SK-N-SH (cell line): ENCODE data around the gene ECEL1. TPM values are rescaled to one million over a fixed set of nuclear protein-coding genes. Genes with fewer than 3 reads are reported as not detected.

ENCODE experiments used
- CTCF ChIA-PET: fragments of 300-600, 350-600 bp; formaldehyde crosslinking; extraction: SDS; loops from one replicate; lab custom pipeline; 2021; lab: Yijun Ruan, JAX
- POLR2A ChIA-PET: fragments of 350-600 bp; sonication (Branson Sonifier 250); formaldehyde crosslinking; extraction: SDS; loops from one replicate; lab custom pipeline; 2020; ENCODE audit warnings: antibody characterized with exemption, inconsistent platforms; lab: Yijun Ruan, JAX
- DNase-seq: peaks from one replicate; pipeline ENCODE4 v3.0.0; 2012
- H2AFZ ChIP-seq: fragments of 200-600 bp; sonication (generic); 2 replicates; pipeline ENCODE4 v1.8.1; 2016; ENCODE audit warnings: antibody characterized with exemption, mild to moderate bottlenecking, low read depth
- H3F3A ChIP-seq: fragments of 200-600 bp; sonication (generic); replicated peaks from 2 replicates; pipeline ENCODE3; 2016; ENCODE audit warnings: antibody characterized with exemption, mild to moderate bottlenecking; ENCODE audit not compliant: insufficient read depth
- H3K27ac ChIP-seq, 2 experiments: fragments of 200-500 bp in 1 of 2; fragments of 200-600 bp in 1 of 2; sonication (Bioruptor generic) in 1 of 2; sonication (generic), shearing (Covaris generic) in 1 of 2; 2 replicates each; pipeline versions ENCODE4 v1.5.1 to v1.6.1; 2014 to 2016; ENCODE audit warnings: low read depth in 2 of 2, inconsistent platforms in 1 of 2, low read length in 1 of 2, mild to moderate bottlenecking in 1 of 2, mixed read lengths in 1 of 2
- H3K27me3 ChIP-seq: fragments of 200-600 bp; sonication (generic), shearing (Covaris generic); 2 replicates; pipeline ENCODE4 v1.6.1; 2016; ENCODE audit warnings: mixed run types; ENCODE audit not compliant: insufficient read depth
- H3K36me3 ChIP-seq, 2 experiments: fragments of 200-500 bp in 1 of 2; fragments of 200-600 bp in 1 of 2; sonication (Bioruptor generic) in 1 of 2; sonication (generic) in 1 of 2; replicated peaks in 1 of 2; 2 replicates each; pipeline versions ENCODE3 to v1.5.1; 2014 to 2016; ENCODE audit warnings: low read length in 1 of 2, mild to moderate bottlenecking in 1 of 2; ENCODE audit not compliant: insufficient read depth in 2 of 2, control insufficient read depth in 1 of 2
- H3K4me1 ChIP-seq, 2 experiments: fragments of 200-500 bp in 1 of 2; fragments of 200-600 bp in 1 of 2; sonication (Bioruptor generic) in 1 of 2; sonication (generic), shearing (Covaris generic) in 1 of 2; 2 replicates each; pipeline versions ENCODE4 v1.5.1 to v1.6.1; 2014 to 2016; ENCODE audit warnings: low read depth in 1 of 2, low read length in 1 of 2, mixed run types in 1 of 2; ENCODE audit not compliant: insufficient read depth in 2 of 2, control insufficient read depth in 1 of 2
- H3K4me2 ChIP-seq: fragments of 200-600 bp; sonication (generic), shearing (Covaris generic); 2 replicates; pipeline ENCODE4 v1.6.1; 2017; ENCODE audit warnings: mixed run types
- H3K4me3 ChIP-seq, 2 experiments: fragments of 200-500 bp in 1 of 2; fragments of 200-600 bp in 1 of 2; sonication (Bioruptor generic) in 1 of 2; sonication (generic), shearing (Covaris generic) in 1 of 2; 2 replicates each; pipeline versions ENCODE4 v1.5.1 to v1.8.1; 2014 to 2016; ENCODE audit warnings: low read depth in 2 of 2, inconsistent platforms in 1 of 2, low read length in 1 of 2, mild to moderate bottlenecking in 1 of 2, mixed read lengths in 1 of 2, moderate library complexity in 1 of 2
- H3K79me2 ChIP-seq: fragments of 200-600 bp; sonication (generic); 2 replicates; pipeline ENCODE4 v1.8.1; 2017; ENCODE audit warnings: mild to moderate bottlenecking; ENCODE audit not compliant: insufficient read depth
- H3K9ac ChIP-seq: fragments of 200-600 bp; sonication (generic); 2 replicates; pipeline ENCODE4 v1.6.1; 2017; ENCODE audit warnings: mixed run types
- H3K9me2 ChIP-seq: fragments of 200-600 bp; sonication (generic); 2 replicates; pipeline ENCODE4 v1.6.1; 2017; ENCODE audit warnings: mixed run types
- H3K9me3 ChIP-seq: fragments of 200-600 bp; sonication (generic); 2 replicates; pipeline ENCODE4 v1.6.1; 2017; ENCODE audit warnings: mixed run types, mild to moderate bottlenecking, moderate library complexity
- H4K20me1 ChIP-seq: fragments of 200-600 bp; sonication (generic); 2 replicates; pipeline ENCODE4 v1.6.1; 2017; ENCODE audit warnings: mild to moderate bottlenecking, mixed run types; ENCODE audit not compliant: insufficient read depth
- CHD2 ChIP-seq: fragments of 150-350 bp; IDR thresholded peaks from 2 replicates; pipeline ENCODE4 v1.6.1; 2018; ENCODE audit warnings: low read length; ENCODE audit not compliant: partially characterized antibody
- EP300 ChIP-seq, 2 experiments: IDR thresholded peaks; 2 replicates each; pipeline versions ENCODE4 v1.4.0 to v1.6.1; 2012; ENCODE audit warnings: borderline replicate concordance in 1 of 2, low read depth in 1 of 2, low read length in 1 of 2
- EZH2phosphoT487 ChIP-seq: fragments of 200-600 bp; sonication (generic); IDR thresholded peaks from 2 replicates; pipeline ENCODE4 v1.6.1; 2017; ENCODE audit warnings: low read depth, mixed run types, mild to moderate bottlenecking, antibody characterized with exemption, moderate library complexity, borderline replicate concordance
- FOSL2 ChIP-seq: IDR thresholded peaks from 2 replicates; pipeline ENCODE4 v1.4.0; 2012; ENCODE audit warnings: low read depth, mild to moderate bottlenecking, moderate library complexity, borderline replicate concordance
- FOXJ3 ChIP-seq: sonication (generic); formaldehyde crosslinking; IDR thresholded peaks from 2 replicates; pipeline ENCODE4 v1.5.1; 2020; ENCODE audit warnings: mild to moderate bottlenecking, missing genetic modification reagents
- MXI1 ChIP-seq: IDR thresholded peaks from 2 replicates; pipeline ENCODE4 v1.6.1; 2012; ENCODE audit warnings: mild to moderate bottlenecking, low read depth, low read length, improper control_type of control experiment
- NFIC ChIP-seq: IDR thresholded peaks from 2 replicates; pipeline ENCODE4 v1.4.0; 2012; ENCODE audit warnings: borderline replicate concordance
- NRF1 ChIP-seq: IDR thresholded peaks from 2 replicates; pipeline ENCODE4 v1.6.1; 2012; ENCODE audit warnings: low read depth, mild to moderate bottlenecking, low read length
- RCOR1 ChIP-seq: fragments of 150-350 bp; IDR thresholded peaks from 2 replicates; pipeline ENCODE4 v1.6.1; 2017; ENCODE audit warnings: antibody characterized with exemption, low read length
- RXRA ChIP-seq: IDR thresholded peaks from 2 replicates; pipeline ENCODE4 v1.4.0; 2012; ENCODE audit warnings: low read depth, mild to moderate bottlenecking, borderline replicate concordance
- SMC3 ChIP-seq: IDR thresholded peaks from 2 replicates; pipeline ENCODE4 v1.6.1; 2012; ENCODE audit warnings: low read depth, low read length, improper control_type of control experiment
- TAF1 ChIP-seq: IDR thresholded peaks from 2 replicates; pipeline ENCODE4 v1.6.1; 2012; ENCODE audit warnings: low read depth, mild to moderate bottlenecking, low read length, moderate library complexity, borderline replicate concordance
- TCF12 ChIP-seq: IDR thresholded peaks from 2 replicates; pipeline ENCODE4 v1.4.0; 2012
- USF1 ChIP-seq: IDR thresholded peaks from 2 replicates; pipeline ENCODE4 v1.4.0; 2012; ENCODE audit warnings: low read depth, borderline replicate concordance
- USF2 ChIP-seq: fragments of 150-350 bp; IDR thresholded peaks from 2 replicates; pipeline ENCODE4 v1.6.1; 2017; ENCODE audit warnings: antibody characterized with exemption, low read length, low read depth, borderline replicate concordance
- WGBS: methylation state at CpG from one replicate; pipeline ENCODE4 v1.1.6; 2017; ENCODE audit warnings: low lambda C conversion rate; 5-methylcytosine and 5-hydroxymethylcytosine counted together
- polyA plus RNA-seq, 3 experiments: library from polyadenylated mRNA; depleted of rRNA; stranded (reverse); fragments of >200 nt; gene quantifications; 2 replicates each; pipeline ENCODE4 v1.2.3, GENCODE V29; 2012
- TF ChIP-seq, protein P1 (sequence below): IDR thresholded peaks from 2 replicates; pipeline ENCODE4 v1.4.0; 2012; ENCODE audit warnings: low read depth, borderline replicate concordance
- TF ChIP-seq, protein P2 (sequence below): fragments of 200-600 bp; sonication (generic); IDR thresholded peaks from 2 replicates; pipeline ENCODE4 v1.6.1; 2017; ENCODE audit warnings: antibody characterized with exemption, mild to moderate bottlenecking, moderate library complexity
- TF ChIP-seq, protein P3 (sequence below): fragments of 150-350 bp; IDR thresholded peaks from 2 replicates; pipeline ENCODE4 v1.6.1; 2016; ENCODE audit warnings: mild to moderate bottlenecking, low read depth, low read length

The ECEL1 gene
- polyA plus RNA-seq, 1 of the 3 experiments (the other 2 are of a cell fraction): not detected

DNA sequence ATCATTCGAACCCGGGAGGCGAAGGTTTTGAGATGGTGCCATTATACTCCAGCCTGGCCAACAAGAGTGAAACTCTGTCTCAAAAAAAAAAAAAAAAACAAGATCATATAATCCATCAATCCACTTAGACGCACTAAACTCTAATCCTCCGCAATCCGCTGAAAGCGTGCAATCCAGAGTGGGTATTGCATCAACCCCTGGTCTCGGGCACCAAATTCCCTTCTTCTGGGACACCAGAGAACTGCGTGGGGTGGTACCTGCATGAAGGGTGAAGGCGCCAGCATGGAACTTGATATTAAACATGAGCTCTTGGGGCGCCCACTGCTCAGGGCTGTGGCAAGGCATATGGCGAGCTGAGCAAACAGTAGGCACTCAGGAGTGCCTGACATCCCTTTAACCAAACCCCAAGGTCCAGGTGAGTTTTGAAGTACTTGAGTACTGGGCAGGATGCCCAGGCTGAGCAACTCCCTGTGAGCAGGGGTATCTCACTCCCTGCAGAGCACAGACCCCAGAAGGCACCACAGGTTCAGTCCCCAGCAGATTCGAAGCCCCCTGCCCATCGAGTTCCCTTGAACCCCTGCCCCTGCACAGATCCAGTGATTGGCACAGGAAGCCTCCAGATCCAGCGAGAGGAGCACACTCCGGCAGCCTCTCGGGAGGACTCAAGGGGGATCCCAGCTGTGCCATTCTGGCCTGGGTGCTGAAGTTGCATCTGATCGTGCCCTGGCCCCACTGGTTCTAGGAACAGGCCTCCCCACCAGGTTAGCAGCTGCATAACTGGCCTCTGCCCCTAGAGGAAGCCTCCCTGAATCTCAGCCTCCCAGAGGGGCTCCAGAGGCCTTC lies 23.7 kb downstream of the ECEL1 start:
- Histone ChIP-seq H3K36me3 (no peaks in the 10 kb centered on the region), H4K20me1 (no peaks in the 10 kb centered on the region), H3K9me2 (no peaks in the 10 kb centered on the region), H3K27ac (no peak overlapping the region), H3K4me3 (no peak overlapping the region), H3K79me2 (no peaks in the 10 kb centered on the region), H2AFZ (no peak overlapping the region), H3K4me2 (no peak overlapping the region), H3K9ac (no peak overlapping the region), H3K27me3 (peaks cover 11% of the 10 kb centered on the region; the same call in 1 of the 2 replicates), H3K9me3 (no peaks in the 10 kb centered on the region), H3K4me1 (no peaks in the 10 kb centered on the region), H3F3A (peaks cover 3% of the 10 kb centered on the region)
- ChIA-PET CTCF (interaction anchor here (1.0 to 4.6 kb wide), 7 partner anchors 10 to 58 kb away, joined by 3 to 36 read pairs (median 5); no protein-coding TSS in a partner anchor), POLR2A (no interaction called here)
- WGBS: 85% methylated on average over 11 of the region's 18 CpGs
- DNase-seq: peak; percentile 5
- no peak for TF ChIP-seq FOSL2
- TF ChIP-seq NRF1: no peak
- no peak for TF ChIP-seq MXI1
- TF ChIP-seq TCF12: no peak
- TF ChIP-seq FOXJ3 (CRISPR knock-in tag): no peak
- no peak for TF ChIP-seq RCOR1
- TF ChIP-seq, protein P1, sequence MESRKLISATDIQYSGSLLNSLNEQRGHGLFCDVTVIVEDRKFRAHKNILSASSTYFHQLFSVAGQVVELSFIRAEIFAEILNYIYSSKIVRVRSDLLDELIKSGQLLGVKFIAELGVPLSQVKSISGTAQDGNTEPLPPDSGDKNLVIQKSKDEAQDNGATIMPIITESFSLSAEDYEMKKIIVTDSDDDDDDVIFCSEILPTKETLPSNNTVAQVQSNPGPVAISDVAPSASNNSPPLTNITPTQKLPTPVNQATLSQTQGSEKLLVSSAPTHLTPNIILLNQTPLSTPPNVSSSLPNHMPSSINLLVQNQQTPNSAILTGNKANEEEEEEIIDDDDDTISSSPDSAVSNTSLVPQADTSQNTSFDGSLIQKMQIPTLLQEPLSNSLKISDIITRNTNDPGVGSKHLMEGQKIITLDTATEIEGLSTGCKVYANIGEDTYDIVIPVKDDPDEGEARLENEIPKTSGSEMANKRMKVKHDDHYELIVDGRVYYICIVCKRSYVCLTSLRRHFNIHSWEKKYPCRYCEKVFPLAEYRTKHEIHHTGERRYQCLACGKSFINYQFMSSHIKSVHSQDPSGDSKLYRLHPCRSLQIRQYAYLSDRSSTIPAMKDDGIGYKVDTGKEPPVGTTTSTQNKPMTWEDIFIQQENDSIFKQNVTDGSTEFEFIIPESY: no peak
- no peak for TF ChIP-seq NFIC
- TF ChIP-seq SMC3: no peak
- no peak for TF ChIP-seq EP300 (IDR thresholded peaks at IDR 0.05; ENCODE audit: borderline replicate concordance in 1 of 2, low read depth in 1 of 2, low read length in 1 of 2)
- TF ChIP-seq, protein P2, sequence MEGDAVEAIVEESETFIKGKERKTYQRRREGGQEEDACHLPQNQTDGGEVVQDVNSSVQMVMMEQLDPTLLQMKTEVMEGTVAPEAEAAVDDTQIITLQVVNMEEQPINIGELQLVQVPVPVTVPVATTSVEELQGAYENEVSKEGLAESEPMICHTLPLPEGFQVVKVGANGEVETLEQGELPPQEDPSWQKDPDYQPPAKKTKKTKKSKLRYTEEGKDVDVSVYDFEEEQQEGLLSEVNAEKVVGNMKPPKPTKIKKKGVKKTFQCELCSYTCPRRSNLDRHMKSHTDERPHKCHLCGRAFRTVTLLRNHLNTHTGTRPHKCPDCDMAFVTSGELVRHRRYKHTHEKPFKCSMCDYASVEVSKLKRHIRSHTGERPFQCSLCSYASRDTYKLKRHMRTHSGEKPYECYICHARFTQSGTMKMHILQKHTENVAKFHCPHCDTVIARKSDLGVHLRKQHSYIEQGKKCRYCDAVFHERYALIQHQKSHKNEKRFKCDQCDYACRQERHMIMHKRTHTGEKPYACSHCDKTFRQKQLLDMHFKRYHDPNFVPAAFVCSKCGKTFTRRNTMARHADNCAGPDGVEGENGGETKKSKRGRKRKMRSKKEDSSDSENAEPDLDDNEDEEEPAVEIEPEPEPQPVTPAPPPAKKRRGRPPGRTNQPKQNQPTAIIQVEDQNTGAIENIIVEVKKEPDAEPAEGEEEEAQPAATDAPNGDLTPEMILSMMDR: no peak
- TF ChIP-seq USF1: no peak
- TF ChIP-seq RXRA: no peak
- TF ChIP-seq USF2: no peak
- TF ChIP-seq, protein P3, sequence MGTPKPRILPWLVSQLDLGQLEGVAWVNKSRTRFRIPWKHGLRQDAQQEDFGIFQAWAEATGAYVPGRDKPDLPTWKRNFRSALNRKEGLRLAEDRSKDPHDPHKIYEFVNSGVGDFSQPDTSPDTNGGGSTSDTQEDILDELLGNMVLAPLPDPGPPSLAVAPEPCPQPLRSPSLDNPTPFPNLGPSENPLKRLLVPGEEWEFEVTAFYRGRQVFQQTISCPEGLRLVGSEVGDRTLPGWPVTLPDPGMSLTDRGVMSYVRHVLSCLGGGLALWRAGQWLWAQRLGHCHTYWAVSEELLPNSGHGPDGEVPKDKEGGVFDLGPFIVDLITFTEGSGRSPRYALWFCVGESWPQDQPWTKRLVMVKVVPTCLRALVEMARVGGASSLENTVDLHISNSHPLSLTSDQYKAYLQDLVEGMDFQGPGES: no peak
- no peak for TF ChIP-seq TAF1
- no peak for TF ChIP-seq EZH2phosphoT487
- no peak for TF ChIP-seq CHD2
